Tibial nerve (tissue), 4 donors: Measurements from ENCODE around the gene CDHR3.

Experiments used
- EP300 ChIP-seq, 2 donors: sonication (generic); formaldehyde crosslinking; IDR thresholded peaks; one replicate each; pipeline ENCODE4 v1.6.1; 2017; ENCODE audit warnings: antibody characterized with exemption in 2 of 2, mild to moderate bottlenecking in 1 of 2
- POLR2A ChIP-seq, 2 donors: fragments of 450-650 bp; IDR thresholded peaks; one replicate each; pipeline ENCODE4 v1.6.1; 2017; ENCODE audit warnings: antibody characterized with exemption in 2 of 2, mild to moderate bottlenecking in 2 of 2, moderate library complexity in 2 of 2
- TF ChIP-seq, protein P1 (sequence below), 5 experiments: fragments of 200-600 bp in 3 of 5; fragments of 450-650 bp in 2 of 5; sonication (generic) in 3 of 5; IDR thresholded peaks; one replicate each; pipeline ENCODE4 v1.5.1; 2016 to 2019; ENCODE audit warnings: antibody characterized with exemption in 5 of 5, mild to moderate bottlenecking in 3 of 5, moderate library complexity in 2 of 5

DNA sequence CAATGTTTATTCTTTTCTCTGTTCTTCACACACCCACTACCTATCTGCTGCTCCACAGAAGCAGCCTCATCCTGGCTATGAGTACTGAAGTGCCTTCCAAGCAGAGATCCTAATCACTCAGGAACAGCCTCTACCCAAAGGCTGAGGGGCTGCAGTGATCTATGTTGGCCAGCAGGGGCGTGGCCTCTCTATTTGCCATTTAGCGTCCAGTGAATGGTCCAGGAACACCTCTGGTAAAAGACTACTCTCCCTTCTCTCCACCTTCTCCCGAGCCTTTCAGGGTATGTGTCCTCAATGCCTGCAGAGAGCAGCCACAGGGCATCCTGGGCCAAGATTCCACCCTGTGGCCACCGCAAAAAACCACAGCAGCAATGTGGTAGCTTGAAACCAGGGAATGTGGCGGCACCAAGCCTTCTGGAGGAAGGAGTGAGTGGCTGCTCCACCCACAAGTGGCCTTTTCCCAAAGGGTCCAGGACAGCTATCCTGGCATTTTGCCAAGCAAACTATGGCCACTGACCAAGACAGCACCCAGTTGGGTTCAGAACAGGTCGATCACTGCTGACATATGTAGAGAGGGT, 78.2 kb downstream of the CDHR3 start:
- TF ChIP-seq, protein P1, sequence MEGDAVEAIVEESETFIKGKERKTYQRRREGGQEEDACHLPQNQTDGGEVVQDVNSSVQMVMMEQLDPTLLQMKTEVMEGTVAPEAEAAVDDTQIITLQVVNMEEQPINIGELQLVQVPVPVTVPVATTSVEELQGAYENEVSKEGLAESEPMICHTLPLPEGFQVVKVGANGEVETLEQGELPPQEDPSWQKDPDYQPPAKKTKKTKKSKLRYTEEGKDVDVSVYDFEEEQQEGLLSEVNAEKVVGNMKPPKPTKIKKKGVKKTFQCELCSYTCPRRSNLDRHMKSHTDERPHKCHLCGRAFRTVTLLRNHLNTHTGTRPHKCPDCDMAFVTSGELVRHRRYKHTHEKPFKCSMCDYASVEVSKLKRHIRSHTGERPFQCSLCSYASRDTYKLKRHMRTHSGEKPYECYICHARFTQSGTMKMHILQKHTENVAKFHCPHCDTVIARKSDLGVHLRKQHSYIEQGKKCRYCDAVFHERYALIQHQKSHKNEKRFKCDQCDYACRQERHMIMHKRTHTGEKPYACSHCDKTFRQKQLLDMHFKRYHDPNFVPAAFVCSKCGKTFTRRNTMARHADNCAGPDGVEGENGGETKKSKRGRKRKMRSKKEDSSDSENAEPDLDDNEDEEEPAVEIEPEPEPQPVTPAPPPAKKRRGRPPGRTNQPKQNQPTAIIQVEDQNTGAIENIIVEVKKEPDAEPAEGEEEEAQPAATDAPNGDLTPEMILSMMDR (IDR thresholded peaks at IDR 0.05): peak; percentile 57 to 70 (median 62)
- TF ChIP-seq POLR2A (IDR thresholded peaks at IDR 0.05) (no peak), EP300 (IDR thresholded peaks at IDR 0.05) (no peak)
